GM12878 (cell line): ENCODE measurements around the gene ZBTB6. TPM values are rescaled to one million over a fixed set of nuclear protein-coding genes. Genes with fewer than 3 reads are reported as not detected.

ENCODE experiments used
- ATAC-seq: fragments of 200-7000 bp; cut with Tn5 transposase; 3 replicates; pipeline ENCODE4 v1.9.1; 2020; ENCODE audit warnings: mild to moderate bottlenecking, moderate library complexity
- BruUV-seq: library from RNA; stranded (reverse); fragments of 400-500 nt; replicated peaks from 2 replicates; lab custom pipeline; 2021; lab: Mats Ljungman, UMichigan
- CTCF ChIA-PET: fragments of 300-600 bp; sonication (Branson Sonifier 250); formaldehyde crosslinking; extraction: SDS; loops from one replicate; lab custom pipeline; 2021; ENCODE audit warnings: inconsistent platforms; lab: Yijun Ruan, JAX
- POLR2A ChIA-PET: fragments of 350-600 bp; formaldehyde crosslinking; extraction: SDS; loops from one replicate; lab custom pipeline; 2021; ENCODE audit warnings: inconsistent platforms; lab: Charles Lee
- RAD21 ChIA-PET: fragments of 300-600 bp; sonication (Branson Sonifier 250); formaldehyde crosslinking; loops from one replicate; lab custom pipeline; 2023; ENCODE audit warnings: antibody characterized with exemption; ENCODE audit not compliant: unreplicated experiment; lab: Charles Lee
- SMC1A ChIA-PET: fragments of 300-600 bp; sonication (Branson Sonifier 250); formaldehyde crosslinking; loops from one replicate; lab custom pipeline; 2023; ENCODE audit not compliant: unreplicated experiment, uncharacterized antibody; lab: Charles Lee
- DNase-seq: peaks from one replicate; pipeline ENCODE4 v3.0.0-alpha.2; 2011; ENCODE audit warnings: low read depth, low spot score
- FAIRE-seq: peaks from 3 replicates; lab custom pipeline; 2011; peaks lifted over from hg19 to GRCh38; lab: Jason Lieb, UNC
- H2AFZ ChIP-seq: 2 replicates; pipeline ENCODE4 v1.6.0; 2011; ENCODE audit warnings: low read depth, low read length, control low read depth; ENCODE audit not compliant: control insufficient read depth
- H3K27ac ChIP-seq: 2 replicates; pipeline ENCODE4 v1.5.1; 2011; ENCODE audit warnings: control low read depth; ENCODE audit not compliant: control insufficient read depth, insufficient read depth
- H3K27me3 ChIP-seq, 2 experiments: replicated peaks in 1 of 2; 2 replicates each; pipeline versions ENCODE4 v1.6.0 to v1.6.1; 2011; ENCODE audit warnings: low read length in 1 of 2; ENCODE audit not compliant: control insufficient read depth in 2 of 2, insufficient read depth in 2 of 2
- H3K36me3 ChIP-seq, 2 experiments: 2 replicates each; pipeline ENCODE4 v1.5.1; 2011; ENCODE audit warnings: low read length in 1 of 2; ENCODE audit not compliant: control insufficient read depth in 2 of 2, insufficient read depth in 2 of 2
- H3K4me1 ChIP-seq: 2 replicates; pipeline ENCODE4 v1.6.1; 2011; ENCODE audit warnings: mild to moderate bottlenecking, low read length, moderate library complexity, mixed read lengths; ENCODE audit not compliant: control insufficient read depth, insufficient read depth
- H3K4me2 ChIP-seq: 2 replicates; pipeline ENCODE4 v1.6.0; 2011; ENCODE audit warnings: control low read depth; ENCODE audit not compliant: control insufficient read depth, insufficient read depth
- H3K4me3 ChIP-seq: fragments of 200-600 bp; sonication (generic); 2 replicates; pipeline ENCODE4 v1.5.1; 2016
- H3K79me2 ChIP-seq: 2 replicates; pipeline ENCODE4 v1.6.0; 2011; ENCODE audit warnings: low read length; ENCODE audit not compliant: control insufficient read depth, insufficient read depth
- H3K9ac ChIP-seq: 2 replicates; pipeline ENCODE4 v1.8.0; 2011; ENCODE audit warnings: low read length, control low read depth, mixed read lengths; ENCODE audit not compliant: control insufficient read depth, insufficient read depth
- H3K9me3 ChIP-seq: replicated peaks from 3 replicates; pipeline ENCODE4 v1.5.1; 2011; ENCODE audit warnings: mild to moderate bottlenecking, low read length; ENCODE audit not compliant: control insufficient read depth, insufficient read depth
- H4K20me1 ChIP-seq: 2 replicates; pipeline ENCODE4 v1.6.0; 2011; ENCODE audit not compliant: control insufficient read depth, insufficient read depth
- CBX5 ChIP-seq: sonication (generic); IDR thresholded peaks from 2 replicates; pipeline ENCODE4 v1.6.1; 2016; ENCODE audit warnings: low read depth, moderate library complexity, mild to moderate bottlenecking, inconsistent platforms
- KAT2A ChIP-seq: conservative IDR thresholded peaks from 2 replicates; pipeline ENCODE4 v1.6.1; 2011; ENCODE audit warnings: low read depth, low read length; ENCODE audit not compliant: control insufficient read depth
- KDM1A ChIP-seq: fragments of 200-600 bp; sonication (generic); IDR thresholded peaks from 2 replicates; pipeline ENCODE4 v1.6.1; 2016; ENCODE audit warnings: borderline replicate concordance
- ZZZ3 ChIP-seq: IDR thresholded peaks from 2 replicates; pipeline ENCODE4 v1.6.1; 2011; ENCODE audit warnings: low read depth; ENCODE audit not compliant: control insufficient read depth, insufficient read length
- WGBS: methylation state at CpG from one replicate; pipeline ENCODE4 v1.1.6; 2016; ENCODE audit warnings: low lambda C conversion rate; ENCODE audit not compliant: insufficient replicate concordance, insufficient coverage; ENCODE audit errors: missing lambda C conversion rate; 5-methylcytosine and 5-hydroxymethylcytosine counted together
- in situ Hi-C: fragments of 300-500 bp; cut with MboI; formaldehyde crosslinking; loops from 9 replicates; pipeline ENCODE4 v1.14.3; 2018; ENCODE audit warnings: mixed read lengths
- intact Hi-C: fragments of 100-400 bp; cut with micrococcal nuclease; formaldehyde crosslinking; loops from one replicate; pipeline ENCODE4 v1.14.2; 2022; ENCODE audit not compliant: unreplicated experiment
- polyA plus RNA-seq, 11 experiments: library from polyadenylated mRNA; depleted of rRNA in 4 of 11; unstranded in 6 of 11; stranded (reverse) in 5 of 11; fragments of >200 nt; fragmentation: Nextera tagmentation in 4 of 11; fragmentation: Illumina TruSeq in 1 of 11; extraction: Ambion mirVana in 4 of 11; extraction: Trizol in 1 of 11; gene quantifications; 1 replicate in 1 of 11; 2 replicates in 10 of 11; pipeline versions ENCODE4 v1.2.1 to v1.2.3, GENCODE V29; 2011 to 2016; ENCODE audit warnings: inconsistent platforms in 2 of 11, missing spikeins in 2 of 11, low read depth in 1 of 11
- total RNA-seq, 4 experiments: library from RNA; depleted of rRNA in 3 of 4; stranded (reverse); fragments of >200 nt in 3 of 4; fragmentation: Illumina TruSeq in 1 of 4; extraction: Trizol in 1 of 4; gene quantifications; 2 replicates each; pipeline versions ENCODE4 v1.2.1 to v1.2.3, GENCODE V29; 2013 to 2021

The ZBTB6 gene
- total and polyA plus RNA-seq, 10 of the 15 experiments (the other 5 are each of a cell fraction or from before 2014, with no cell fraction given): 1.7 to 11.5 (median 7.0) TPM

- H3K4me2 ChIP-seq: no peak overlapping the region
- TF ChIP-seq KDM1A (no peak), ZZZ3 (no peak)
- H3K9me3 ChIP-seq: no peaks in the 10 kb centered on the region
- FAIRE-seq: no peak
- BruUV-seq: no TSS peak
- CTCF ChIA-PET: interaction anchor here (0.8 kb wide), 1 partner anchor 9 kb away, joined by 3 read pairs; no protein-coding TSS in a partner anchor
- H3K4me1 ChIP-seq: no peaks in the 10 kb centered on the region
- RAD21 ChIA-PET: no interaction called here
- no peak overlapping the region for H2AFZ ChIP-seq
- intact Hi-C loops: no loop called here
- POLR2A ChIA-PET: no interaction called here
- no peaks in the 10 kb centered on the region for H4K20me1 ChIP-seq
- SMC1A ChIA-PET: no interaction called here
- no peaks in the 10 kb centered on the region for H3K79me2 ChIP-seq
- no peaks in the 10 kb centered on the region for H3K27me3 ChIP-seq
- DNase-seq: no peak
- no peak overlapping the region for H3K27ac ChIP-seq
- H3K4me3 ChIP-seq: no peak overlapping the region
- H3K9ac ChIP-seq: no peak overlapping the region
- no peak for ATAC-seq
- in situ Hi-C loops: no loop called here
- WGBS: no CpG with 5 or more reads among the region's 5 CpGs
- H3K36me3 ChIP-seq: peaks cover 1 to 2% of the 10 kb centered on the region in 2 experiments; a peak in 2 of 4 replicates
Observed at GRCh38 chr9:122866079-122866478, 47.0 kb downstream of the ZBTB6 start.

DNA sequence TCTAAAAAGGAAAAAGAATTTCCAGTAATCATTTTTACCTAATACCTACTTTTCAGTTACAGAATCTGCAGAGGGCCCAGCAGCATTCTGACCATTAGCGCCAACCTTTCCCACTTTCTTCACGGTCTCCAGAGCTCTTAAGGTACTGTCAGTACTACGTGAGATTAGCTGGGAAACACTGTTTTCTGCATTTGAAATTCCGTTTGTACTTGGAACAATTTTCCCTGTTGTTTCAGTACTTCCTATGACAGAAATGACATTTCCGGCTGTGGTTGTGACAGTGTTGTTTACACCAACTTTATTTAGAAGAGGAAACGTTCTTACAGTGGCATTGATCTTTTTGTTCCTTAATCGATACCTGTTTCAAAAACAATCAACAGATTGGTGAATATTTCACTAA, 47.8 kb downstream of the ZBTB6 start:
- DNase-seq: no peak
- ATAC-seq: no peak
- no peaks in the 10 kb centered on the region for H3K4me1 ChIP-seq
- H3K9me3 ChIP-seq: no peaks in the 10 kb centered on the region
- in situ Hi-C loops: no loop called here
- H3K4me2 ChIP-seq: no peak overlapping the region
- CTCF ChIA-PET: interaction anchor here (0.8 kb wide), 1 partner anchor 10 kb away, joined by 3 read pairs; no protein-coding TSS in a partner anchor
- no peak overlapping the region for H2AFZ ChIP-seq
- POLR2A ChIA-PET: no interaction called here
- no peak for TF ChIP-seq CBX5
- no peak for TF ChIP-seq KAT2A
- H4K20me1 ChIP-seq: no peaks in the 10 kb centered on the region
- H3K36me3 ChIP-seq: peaks cover 0 to 2% of the 10 kb centered on the region in 2 experiments; a peak in 1 of 4 replicates
- FAIRE-seq: peak; percentile 18
- RAD21 ChIA-PET: no interaction called here
- WGBS: 81% methylated on average over 7 of the region's 7 CpGs
- H3K27ac ChIP-seq: no peak overlapping the region
- no peak overlapping the region for H3K4me3 ChIP-seq
- no peaks in the 10 kb centered on the region for H3K27me3 ChIP-seq
- no TSS peak for BruUV-seq
- H3K79me2 ChIP-seq: no peaks in the 10 kb centered on the region
- no peak overlapping the region for H3K9ac ChIP-seq
- SMC1A ChIA-PET: interaction anchor here (0.5 kb wide), 1 partner anchor 24 kb away, joined by 3 read pairs; no protein-coding TSS in a partner anchor
- intact Hi-C loops: no loop called here
